CD14-positive monocyte (primary cell): ENCODE results near the gene MTMR6. TPM values are rescaled to one million over a fixed set of nuclear protein-coding genes. Genes with fewer than 3 reads are reported as not detected.
A peak's percentile ranks its signal among the peaks of the same experiment; 100 is the strongest.
"Not testable (repeated sequence)": the region's sequence is repeated elsewhere in the genome, so short reads cannot be mapped to it uniquely, and the experiment has no call there.

ENCODE experiments used
- DNase-seq, 3 donors: peaks; one replicate each; pipeline ENCODE4 v3.0.0-alpha.2; 2011 to 2022
- H2AFZ ChIP-seq: 2 replicates; pipeline ENCODE4 v1.6.0; 2012; ENCODE audit warnings: mild to moderate bottlenecking, low read depth, low read length, inconsistent platforms; ENCODE audit not compliant: insufficient read depth, poor library complexity, severe bottlenecking
- H3K27ac ChIP-seq, 2 donors: 1 replicate in 1 of 2; 2 replicates in 1 of 2; pipeline ENCODE4 v1.5.1; 2012 to 2013; ENCODE audit warnings: low read length in 2 of 2, control low read depth in 1 of 2, inconsistent platforms in 1 of 2, low read depth in 1 of 2, mild to moderate bottlenecking in 1 of 2
- H3K27me3 ChIP-seq, 2 donors: one replicate each; pipeline versions ENCODE4 v1.6.0 to v1.6.1; 2011 to 2013; ENCODE audit warnings: low read length in 2 of 2; ENCODE audit not compliant: control insufficient read depth in 2 of 2, insufficient read depth in 2 of 2
- H3K36me3 ChIP-seq, 2 donors: replicated peaks in 1 of 2; 1 replicate in 1 of 2; 2 replicates in 1 of 2; pipeline versions ENCODE4 v1.5.1 to v1.6.1; 2012 to 2013; ENCODE audit warnings: low read length in 2 of 2, control low read depth in 1 of 2, inconsistent platforms in 1 of 2, mild to moderate bottlenecking in 1 of 2; ENCODE audit not compliant: insufficient read depth in 2 of 2, control insufficient read depth in 1 of 2
- H3K4me1 ChIP-seq, 2 donors: 1 replicate in 1 of 2; 2 replicates in 1 of 2; pipeline versions ENCODE4 v1.5.1 to v1.6.1; 2012 to 2013; ENCODE audit warnings: low read length in 2 of 2, control low read depth in 1 of 2, inconsistent platforms in 1 of 2, mild to moderate bottlenecking in 1 of 2, moderate library complexity in 1 of 2; ENCODE audit not compliant: insufficient read depth in 2 of 2, control insufficient read depth in 1 of 2
- H3K4me2 ChIP-seq: replicated peaks from 2 replicates; pipeline ENCODE3; 2012; ENCODE audit warnings: low read length, moderate library complexity, mild to moderate bottlenecking; ENCODE audit not compliant: poor library complexity, severe bottlenecking; ENCODE audit errors: extremely low read depth
- H3K4me3 ChIP-seq, 3 experiments: fragments of 200-600 bp in 1 of 3; sonication (generic) in 1 of 3; replicated peaks in 1 of 3; 1 replicate in 2 of 3; 2 replicates in 1 of 3; pipeline ENCODE4 v1.5.1; 2011 to 2013; ENCODE audit warnings: low read length in 3 of 3, mild to moderate bottlenecking in 3 of 3, control low read depth in 2 of 3, low read depth in 2 of 3, inconsistent platforms in 1 of 3, moderate library complexity in 1 of 3
- H3K79me2 ChIP-seq: 2 replicates; pipeline ENCODE4 v1.6.0; 2012; ENCODE audit warnings: mild to moderate bottlenecking, control low read depth, inconsistent platforms, low read length, moderate library complexity; ENCODE audit not compliant: insufficient read depth
- H3K9ac ChIP-seq: 2 replicates; pipeline ENCODE4 v1.6.0; 2017; ENCODE audit warnings: low read length, mild to moderate bottlenecking; ENCODE audit not compliant: insufficient read depth, poor library complexity, severe bottlenecking
- H3K9me3 ChIP-seq, 2 donors: replicated peaks in 1 of 2; 1 replicate in 1 of 2; 2 replicates in 1 of 2; pipeline versions ENCODE4 v1.5.1 to v1.6.1; 2012 to 2013; ENCODE audit warnings: low read length in 2 of 2, control low read depth in 1 of 2; ENCODE audit not compliant: control insufficient read depth in 1 of 2, insufficient read depth in 1 of 2
- H4K20me1 ChIP-seq: 2 replicates; pipeline ENCODE4 v1.6.0; 2012; ENCODE audit warnings: mild to moderate bottlenecking, low read length, control low read depth, moderate library complexity; ENCODE audit not compliant: insufficient read depth
- H3K27ac Mint-ChIP-seq, 7 donors: one replicate each; pipeline ENCODE4 v1.8.0; 2020; ENCODE audit warnings: mild to moderate bottlenecking in 7 of 7, mixed read lengths in 7 of 7, moderate library complexity in 6 of 7, inconsistent platforms in 2 of 7
- H3K27me3 Mint-ChIP-seq, 3 donors: one replicate each; pipeline ENCODE4 v1.8.0; 2021 to 2022; ENCODE audit warnings: low read depth in 3 of 3, mild to moderate bottlenecking in 3 of 3, mixed read lengths in 3 of 3, moderate library complexity in 3 of 3, inconsistent platforms in 1 of 3
- H3K36me3 Mint-ChIP-seq, 2 donors: one replicate each; pipeline ENCODE4 v1.8.0; 2020; ENCODE audit warnings: mixed read lengths in 2 of 2, inconsistent platforms in 1 of 2, mild to moderate bottlenecking in 1 of 2
- H3K4me1 Mint-ChIP-seq: one replicate; pipeline ENCODE4 v1.8.0; 2020; ENCODE audit warnings: mild to moderate bottlenecking, mixed read lengths
- H3K4me3 Mint-ChIP-seq, 2 donors: one replicate each; pipeline ENCODE4 v1.8.0; 2020; ENCODE audit warnings: mild to moderate bottlenecking in 2 of 2, mixed read lengths in 2 of 2, moderate library complexity in 1 of 2
- H3K9me3 Mint-ChIP-seq, 7 donors: one replicate each; pipeline ENCODE4 v1.8.0; 2020 to 2022; ENCODE audit warnings: mixed read lengths in 7 of 7, mild to moderate bottlenecking in 6 of 7, moderate library complexity in 6 of 7, inconsistent platforms in 2 of 7
- CTCF ChIP-seq: fragments of 200-600 bp; IDR thresholded peaks from one replicate; pipeline ENCODE4 v1.8.0; 2022; ENCODE audit warnings: antibody characterized with exemption, mild to moderate bottlenecking
- WGBS: methylation state at CpG from one replicate; pipeline ENCODE4 v1.1.5; 2013; ENCODE audit warnings: missing lambda C conversion rate; ENCODE audit not compliant: insufficient coverage; 5-methylcytosine and 5-hydroxymethylcytosine counted together
- intact Hi-C, 2 donors: fragments of 100-400 bp; cut with micrococcal nuclease; formaldehyde crosslinking; loops; one replicate each; pipeline versions ENCODE4 v1.15.0 to v1.15.1; 2023
- polyA plus RNA-seq, 3 donors: library from polyadenylated mRNA; depleted of rRNA in 1 of 3; unstranded in 2 of 3; stranded (reverse) in 1 of 3; fragments of 300-500 nt in 2 of 3; fragments of >200 nt in 1 of 3; fragmentation: Illumina TruSeq in 2 of 3; gene quantifications; 1 replicate in 2 of 3; 2 replicates in 1 of 3; pipeline ENCODE4 v1.2.3, GENCODE V29; 2012 to 2021

The MTMR6 gene
- polyA plus RNA-seq, 3 donors, result 7.4 to 31.9 (median 24.4) TPM

DNA sequence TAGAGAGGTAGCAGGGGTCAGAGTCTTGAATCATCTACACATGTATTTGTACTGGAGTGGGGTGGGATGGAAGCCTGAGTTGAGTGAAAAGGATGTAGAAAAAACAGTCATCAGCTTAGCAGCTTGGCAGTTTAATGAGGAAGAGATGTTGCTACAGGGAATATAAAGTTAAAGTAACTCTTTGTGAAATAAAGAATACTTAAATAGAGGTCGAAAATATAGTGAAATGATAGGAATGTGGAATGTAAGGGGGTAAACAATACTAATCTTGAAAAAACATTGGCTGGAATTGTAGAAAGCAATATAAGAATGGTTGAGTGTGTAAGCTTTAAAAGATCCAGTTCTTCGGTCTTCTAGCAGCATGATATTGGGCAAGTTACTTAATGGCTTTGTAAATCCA is 36.8 kb upstream of the MTMR6 start:
- H3K4me3 Mint-ChIP-seq, result no peak overlapping the region
- peak overlapping the region in 3 of 7 donors; percentile 20 to 58 (median 21) for H3K27ac Mint-ChIP-seq
- H3K27me3 ChIP-seq, result no peaks in the 10 kb centered on the region
- H3K4me1 ChIP-seq, result no peaks in the 10 kb centered on the region
- H3K9me3 ChIP-seq, result no peaks in the 10 kb centered on the region
- H3K4me3 ChIP-seq, result no peak overlapping the region
- H3K79me2 ChIP-seq, result no peaks in the 10 kb centered on the region
- H3K4me1 Mint-ChIP-seq, result no peaks in the 10 kb centered on the region
- no peak overlapping the region for H2AFZ ChIP-seq
- H3K27ac ChIP-seq, result no peak overlapping the region
- no peak overlapping the region for H3K4me2 ChIP-seq
- no peaks in the 10 kb centered on the region for H4K20me1 ChIP-seq
- no peaks in the 10 kb centered on the region for H3K9me3 Mint-ChIP-seq
- no peak overlapping the region for H3K9ac ChIP-seq
- H3K36me3 ChIP-seq, result peaks cover 95 to 96% of the 10 kb centered on the region in 2 donors
- intact Hi-C loops, result no loop called here
- peaks cover 55 to 81% of the 10 kb centered on the region in 2 donors for H3K36me3 Mint-ChIP-seq
- no peak for TF ChIP-seq CTCF
- H3K27me3 Mint-ChIP-seq, result no peaks in the 10 kb centered on the region
- no peak for DNase-seq
- 100% methylated on average over 1 of the region's 2 CpGs for WGBS

DNA sequence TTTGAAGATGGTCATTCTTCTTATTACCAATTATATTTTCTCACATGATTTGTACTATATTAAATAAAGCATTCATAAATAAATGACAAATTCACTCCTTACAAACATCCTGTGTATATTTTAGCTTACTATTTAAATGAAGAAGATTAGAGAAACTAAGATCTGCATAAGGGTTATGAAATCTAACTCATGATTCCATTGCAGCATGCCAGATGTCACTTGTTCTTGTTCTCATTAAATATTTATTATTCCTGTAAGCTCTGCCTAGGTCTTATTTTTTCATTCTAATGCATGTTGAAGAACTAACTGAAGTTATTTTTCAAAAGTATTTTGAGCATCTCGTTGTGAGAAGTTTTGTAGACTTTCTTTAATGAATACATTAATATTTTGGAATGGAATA is 32.5 kb upstream of the MTMR6 start:
- Mint-ChIP-seq H3K36me3 (peaks cover 54 to 75% of the 10 kb centered on the region in 2 donors), H3K4me3 (no peak overlapping the region), H3K27me3 (no peaks in the 10 kb centered on the region), H3K4me1 (peaks cover 3% of the 10 kb centered on the region), H3K27ac (peak overlapping the region in 1 of 7 donors; percentile 30), H3K9me3 (no peaks in the 10 kb centered on the region)
- no peak overlapping the region for H3K27ac ChIP-seq
- intact Hi-C loops, result no loop called here
- no peak for DNase-seq
- peaks cover 94 to 95% of the 10 kb centered on the region in 2 donors for H3K36me3 ChIP-seq
- H3K9me3 ChIP-seq, result no peaks in the 10 kb centered on the region
- no peak overlapping the region for H2AFZ ChIP-seq
- no peak overlapping the region for H3K4me3 ChIP-seq
- no peak overlapping the region for H3K9ac ChIP-seq
- WGBS, result no CpG with 5 or more reads among the region's 1 CpG
- TF ChIP-seq CTCF, result no peak
- H3K4me2 ChIP-seq, result no peak overlapping the region
- H4K20me1 ChIP-seq, result peaks cover 4% of the 10 kb centered on the region
- H3K4me1 ChIP-seq, result peaks cover 0 to 6% of the 10 kb centered on the region in 2 donors
- peaks cover 14% of the 10 kb centered on the region for H3K79me2 ChIP-seq
- H3K27me3 ChIP-seq, result no peaks in the 10 kb centered on the region

DNA sequence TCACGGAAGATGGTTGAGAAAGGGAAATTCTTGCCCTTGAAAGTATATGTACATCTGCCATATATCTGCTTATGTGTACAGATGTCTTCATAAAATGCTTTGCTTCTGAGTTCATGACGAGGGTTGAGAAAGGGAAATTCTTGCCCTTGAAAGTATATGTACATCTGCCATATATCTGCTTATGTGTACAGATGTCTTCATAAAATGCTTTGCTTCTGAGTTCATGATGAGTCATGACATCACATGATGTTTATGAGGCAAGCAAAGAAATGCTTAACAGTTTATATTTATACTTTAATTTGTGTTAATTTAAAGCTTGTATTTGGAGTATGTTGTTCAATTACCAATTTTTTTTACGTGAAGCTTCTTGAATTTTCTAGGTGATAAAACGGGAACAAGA is 31.7 kb upstream of the MTMR6 start:
- H3K4me3 ChIP-seq, H3K27me3 ChIP-seq, H3K9me3 ChIP-seq, H3K4me3 Mint-ChIP-seq, H3K4me1 Mint-ChIP-seq, H3K4me2 ChIP-seq, H3K4me1 ChIP-seq, H3K27me3 Mint-ChIP-seq, H2AFZ ChIP-seq, H3K9me3 Mint-ChIP-seq, intact Hi-C loops, H3K9ac ChIP-seq, H4K20me1 ChIP-seq: not testable (repeated sequence)
- Mint-ChIP-seq H3K27ac (peak overlapping the region in 5 of 7 donors; percentile 11 to 84 (median 40)), H3K36me3 (peaks cover 54 to 77% of the 10 kb centered on the region in 2 donors)
- peak; percentile 13 to 65 (median 46) for DNase-seq
- Histone ChIP-seq H3K27ac (peak overlapping the region in 1 of 2 donors; percentile 48), H3K36me3 (peaks cover 91 to 95% of the 10 kb centered on the region in 2 donors), H3K79me2 (peaks cover 14% of the 10 kb centered on the region)
- no CpG with 5 or more reads among the region's 4 CpGs for WGBS
